PC-3 (cell line): ENCODE data around the gene IGHMBP2. TPM values are rescaled to one million over a fixed set of nuclear protein-coding genes. Genes with fewer than 3 reads are reported as not detected.
A peak's percentile ranks its signal among the peaks of the same experiment; 100 is the strongest.

Source experiments
- ATAC-seq: fragments of 200-7000 bp; cut with Tn5 transposase; 2 replicates; pipeline ENCODE4 v1.9.1; 2020; ENCODE audit warnings: mild to moderate bottlenecking, moderate library complexity
- Bru-seq: library from RNA; stranded (reverse); fragments of 400-500 nt; gene quantifications from one replicate; lab custom pipeline; 2021; lab: Mats Ljungman, UMichigan
- BruChase-seq, 2 experiments: library from RNA; stranded (reverse); fragments of 400-500 nt; gene quantifications; one replicate each; lab custom pipeline; 2021; lab: Mats Ljungman, UMichigan
- BruUV-seq: library from RNA; stranded (reverse); fragments of 400-500 nt; replicated peaks from 2 replicates; lab custom pipeline; 2021; lab: Mats Ljungman, UMichigan
- CTCF ChIA-PET: fragments of 300-600 bp; sonication (Branson Sonifier 250); formaldehyde crosslinking; loops from one replicate; lab custom pipeline; 2022; ENCODE audit warnings: antibody characterized with exemption; lab: Charles Lee
- POLR2A ChIA-PET: fragments of 300-600 bp; sonication (Branson Sonifier 250); formaldehyde crosslinking; loops from one replicate; lab custom pipeline; 2022; ENCODE audit warnings: antibody characterized with exemption; ENCODE audit not compliant: unreplicated experiment; lab: Charles Lee
- DNase-seq: peaks from one replicate; pipeline ENCODE4 v3.0.0-alpha.2; 2015
- H2AFZ ChIP-seq: fragments of 300-600 bp; sonication (generic); 2 replicates; pipeline ENCODE4 v1.6.0; 2016; ENCODE audit warnings: antibody characterized with exemption, low read length
- H3F3A ChIP-seq: fragments of 300-600 bp; sonication (generic); one replicate; pipeline ENCODE4 v1.6.0; 2017; ENCODE audit warnings: antibody characterized with exemption, low read length, control low read depth, mild to moderate bottlenecking; ENCODE audit not compliant: unreplicated experiment
- H3K27ac ChIP-seq: fragments of 300-600 bp; sonication (generic); 2 replicates; pipeline ENCODE4 v1.5.1; 2016; ENCODE audit warnings: mild to moderate bottlenecking, low read length
- H3K27me3 ChIP-seq: fragments of 300-600 bp; sonication (generic); 2 replicates; pipeline ENCODE4 v1.6.1; 2016; ENCODE audit warnings: low read length, mixed read lengths
- H3K36me3 ChIP-seq: fragments of 300-600 bp; sonication (generic); 2 replicates; pipeline ENCODE4 v1.6.1; 2016; ENCODE audit warnings: low read depth, mixed run types, low read length, mixed read lengths
- H3K4me1 ChIP-seq: fragments of 300-600 bp; sonication (generic); 2 replicates; pipeline ENCODE4 v1.5.1; 2016; ENCODE audit warnings: low read length; ENCODE audit not compliant: insufficient read depth
- H3K4me2 ChIP-seq: fragments of 300-600 bp; sonication (generic); 2 replicates; pipeline ENCODE4 v1.6.0; 2016; ENCODE audit warnings: low read length
- H3K4me3 ChIP-seq: fragments of 300-600 bp; sonication (generic); 2 replicates; pipeline ENCODE4 v1.5.1; 2016; ENCODE audit warnings: mild to moderate bottlenecking, low read length, mixed read lengths
- H3K79me2 ChIP-seq: fragments of 300-600 bp; sonication (generic); 2 replicates; pipeline ENCODE4 v1.6.1; 2017; ENCODE audit warnings: low read length, mixed read lengths
- H3K9ac ChIP-seq: fragments of 300-600 bp; sonication (generic); 2 replicates; pipeline ENCODE4 v1.6.0; 2016; ENCODE audit warnings: mild to moderate bottlenecking, low read length
- H3K9me2 ChIP-seq: fragments of 300-600 bp; sonication (generic); replicated peaks from 2 replicates; pipeline ENCODE4 v1.6.1; 2016; ENCODE audit warnings: mixed run types, low read length, mixed read lengths
- H3K9me3 ChIP-seq: fragments of 300-600 bp; sonication (generic); 2 replicates; pipeline ENCODE4 v1.6.1; 2016; ENCODE audit warnings: low read length, mixed read lengths
- H4K20me1 ChIP-seq: fragments of 300-600 bp; sonication (generic); 2 replicates; pipeline ENCODE4 v1.6.1; 2016; ENCODE audit warnings: low read length, mixed read lengths
- EZH2 ChIP-seq: fragments of 300-600 bp; sonication (generic); IDR thresholded peaks from one replicate; pipeline ENCODE4 v1.6.1; 2017; ENCODE audit warnings: antibody characterized with exemption, mild to moderate bottlenecking, low read length; ENCODE audit not compliant: unreplicated experiment
- EZH2phosphoT487 ChIP-seq: fragments of 300-600 bp; sonication (generic); IDR thresholded peaks from 2 replicates; pipeline ENCODE4 v1.6.1; 2018; ENCODE audit warnings: mild to moderate bottlenecking, antibody characterized with exemption, low read length, borderline replicate concordance
- intact Hi-C: fragments of 100-400 bp; cut with micrococcal nuclease; formaldehyde crosslinking; loops from 2 replicates; pipeline ENCODE4 v1.9.0; 2023
- long read RNA-seq: library from polyadenylated mRNA; unstranded; transcript quantifications from one replicate; pipeline ENCODE4 v2.0.0, GENCODE V29; 2021; ENCODE audit not compliant: unreplicated experiment
- total RNA-seq: library from RNA; depleted of rRNA; stranded (reverse); fragments of >200 nt; gene quantifications from 2 replicates; pipeline ENCODE4 v1.2.3, GENCODE V29; 2014; rRNA removed
- TF ChIP-seq, protein P1 (sequence below): fragments of 300-600 bp; sonication (generic); conservative IDR thresholded peaks from 2 replicates; pipeline ENCODE4 v1.5.1; 2017; ENCODE audit warnings: antibody characterized with exemption, low read depth, mild to moderate bottlenecking, low read length

The IGHMBP2 gene
- total RNA-seq, result 20.5 and 22.5 TPM in 2 replicates
- percentile 67 among the genes with signal in this experiment for Bru-seq, nascent RNA
- BruChase-seq, experiment 1, labeled RNA remaining after a 6-hour chase, result percentile 75 among the genes with signal in this experiment
- percentile 76 among the genes with signal in this experiment for BruChase-seq, experiment 2, labeled RNA remaining after a 2-hour chase
- long read RNA-seq, transcript IGHMBP2-201 (15 exons, 3,961 nt), result major isoform, 8 of 98 reads
- long read RNA-seq, partial matches to known transcripts, result 63 of 98 reads
- long read RNA-seq, other reads (novel, unspliced or antisense), result 26 of 98 reads

DNA sequence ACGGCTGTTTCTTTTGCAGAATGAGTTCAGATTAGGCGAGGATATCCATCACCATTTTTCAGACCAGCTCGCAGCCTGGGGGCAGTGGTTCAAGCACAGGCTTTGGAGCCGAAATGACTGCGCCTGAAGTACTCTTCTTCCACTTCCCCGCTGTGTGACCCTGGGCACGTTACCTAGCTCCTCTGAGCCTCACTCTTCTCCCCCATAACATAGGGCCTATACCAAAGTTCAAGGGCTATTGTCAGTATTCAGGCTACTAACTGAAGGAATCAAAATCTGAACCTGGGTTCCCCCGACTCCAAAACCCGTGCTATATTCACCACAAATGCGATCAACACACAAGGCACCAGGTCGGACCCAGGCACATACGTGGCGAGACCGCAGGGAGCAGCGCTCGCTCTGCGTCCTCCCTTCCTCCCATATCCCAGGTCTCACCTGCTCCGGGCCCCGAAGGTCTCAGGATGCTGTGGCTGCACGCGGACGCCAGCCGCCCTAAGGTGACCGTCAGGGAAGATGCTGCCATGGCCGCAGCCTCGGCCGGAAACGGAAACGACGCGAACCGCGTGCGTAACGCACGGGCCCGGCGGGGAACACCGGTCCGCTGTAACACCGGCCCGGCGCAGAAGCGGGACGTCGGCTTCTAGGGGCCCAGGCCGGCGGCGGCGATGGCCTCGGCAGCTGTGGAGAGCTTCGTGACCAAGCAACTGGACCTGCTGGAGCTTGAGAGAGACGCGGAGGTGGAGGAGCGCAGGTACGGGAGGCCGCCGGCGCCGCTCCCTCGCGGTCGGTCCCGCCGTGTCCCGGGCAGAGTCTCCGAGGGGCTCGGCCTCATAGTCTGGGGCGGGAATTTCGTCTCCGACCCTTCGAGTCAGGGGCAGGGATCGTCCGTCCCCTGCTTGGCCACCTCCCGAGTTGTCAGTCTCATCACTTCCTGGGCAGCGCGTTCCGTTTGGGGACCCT lies at the start of gene IGHMBP2, which contains the start of gene MRPL21:
Gene IGHMBP2 (plus strand): TSS at position 604 of the 960 bp plus-strand sequence. CDS start 62 bp downstream, at position 666.
Gene MRPL21 (minus strand): TSS at position 545 of the 960 bp plus-strand sequence. CDS start 22 bp downstream, at position 523.
- peak within 1 kb of the TSS; percentile 79 for H3K4me2 ChIP-seq
- peak within 1 kb of the TSS; percentile 43 for H3K27ac ChIP-seq
- H3K4me3 ChIP-seq, result peak within 1 kb of the TSS; percentile 86
- no peaks in the 10 kb centered on the region for H3K9me3 ChIP-seq
- intact Hi-C loops, result loop anchor here (5.0 kb wide), 1 partner anchor 61 kb away; the partner anchor contains the start of gene CPT1A
- POLR2A ChIA-PET, result no interaction called here
- no peak for TF ChIP-seq EZH2
- no peak for TF ChIP-seq EZH2phosphoT487
- TF ChIP-seq, protein P1, sequence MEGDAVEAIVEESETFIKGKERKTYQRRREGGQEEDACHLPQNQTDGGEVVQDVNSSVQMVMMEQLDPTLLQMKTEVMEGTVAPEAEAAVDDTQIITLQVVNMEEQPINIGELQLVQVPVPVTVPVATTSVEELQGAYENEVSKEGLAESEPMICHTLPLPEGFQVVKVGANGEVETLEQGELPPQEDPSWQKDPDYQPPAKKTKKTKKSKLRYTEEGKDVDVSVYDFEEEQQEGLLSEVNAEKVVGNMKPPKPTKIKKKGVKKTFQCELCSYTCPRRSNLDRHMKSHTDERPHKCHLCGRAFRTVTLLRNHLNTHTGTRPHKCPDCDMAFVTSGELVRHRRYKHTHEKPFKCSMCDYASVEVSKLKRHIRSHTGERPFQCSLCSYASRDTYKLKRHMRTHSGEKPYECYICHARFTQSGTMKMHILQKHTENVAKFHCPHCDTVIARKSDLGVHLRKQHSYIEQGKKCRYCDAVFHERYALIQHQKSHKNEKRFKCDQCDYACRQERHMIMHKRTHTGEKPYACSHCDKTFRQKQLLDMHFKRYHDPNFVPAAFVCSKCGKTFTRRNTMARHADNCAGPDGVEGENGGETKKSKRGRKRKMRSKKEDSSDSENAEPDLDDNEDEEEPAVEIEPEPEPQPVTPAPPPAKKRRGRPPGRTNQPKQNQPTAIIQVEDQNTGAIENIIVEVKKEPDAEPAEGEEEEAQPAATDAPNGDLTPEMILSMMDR, result no peak
- no peaks in the 10 kb centered on the region for H3F3A ChIP-seq
- ATAC-seq (peak; percentile 84), DNase-seq (peak; percentile 94)
- peaks cover 27% of the 10 kb centered on the region for H3K4me1 ChIP-seq
- CTCF ChIA-PET, result interaction anchor here (0.6 to 0.7 kb wide), 2 partner anchors 77 to 184 kb away, joined by 3 to 4 read pairs; no protein-coding TSS in a partner anchor
- peaks cover 82% of the 10 kb centered on the region for H3K79me2 ChIP-seq
- peaks cover 25% of the 10 kb centered on the region for H3K36me3 ChIP-seq
- peak within 1 kb of the TSS; percentile 85 for H3K9ac ChIP-seq
- no peaks in the 10 kb centered on the region for H3K27me3 ChIP-seq
- H4K20me1 ChIP-seq, result peaks cover 18% of the 10 kb centered on the region; the same call in 1 of the 2 replicates
- H2AFZ ChIP-seq, result peak within 1 kb of the TSS; percentile 95
- BruUV-seq, result TSS peak; percentile 75
- no peaks in the 10 kb centered on the region for H3K9me2 ChIP-seq

DNA sequence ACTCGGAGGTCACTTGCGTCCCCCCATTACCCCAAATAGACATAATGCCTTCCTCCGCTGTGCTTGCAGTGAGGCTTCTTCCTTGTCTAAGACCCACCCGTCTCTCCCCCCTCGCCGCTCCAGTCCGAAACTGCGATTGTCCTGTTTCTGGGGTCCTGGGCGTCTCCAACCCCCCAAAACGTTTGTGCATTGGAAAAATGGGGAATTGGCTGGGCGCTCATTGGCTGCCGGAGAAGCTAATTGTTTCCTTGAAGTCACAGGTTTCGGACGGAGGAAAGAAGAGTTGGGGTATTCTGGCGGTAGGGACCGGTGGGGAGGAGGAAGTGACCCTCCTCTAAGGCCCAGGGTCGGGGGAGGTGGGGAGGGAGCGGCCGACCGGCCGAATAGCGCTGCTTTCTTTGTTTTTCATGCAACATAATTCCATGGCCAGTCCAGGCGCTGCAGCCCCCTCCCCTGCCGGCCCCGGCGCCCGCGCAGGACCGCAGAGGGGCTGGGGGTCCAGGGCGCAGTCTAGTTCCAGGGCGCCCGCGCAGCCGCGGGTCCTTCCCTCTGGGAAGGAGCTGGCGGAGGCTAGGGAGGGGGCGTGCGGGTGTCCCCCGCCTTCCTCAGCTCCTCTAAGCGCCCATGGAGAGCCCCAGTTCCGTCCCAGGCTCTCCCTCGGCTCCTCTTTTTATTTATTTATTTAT lies 49.3 kb upstream of the IGHMBP2 start:
- H3K27ac ChIP-seq, result no peak overlapping the region
- no peak overlapping the region for H3K4me2 ChIP-seq
- intact Hi-C loops, result no loop called here
- no peaks in the 10 kb centered on the region for H3K9me2 ChIP-seq
- no peak overlapping the region for H3K4me3 ChIP-seq
- H3K79me2 ChIP-seq, result no peaks in the 10 kb centered on the region
- H2AFZ ChIP-seq, result no peak overlapping the region
- BruUV-seq, result no TSS peak
- H3K27me3 ChIP-seq, result no peaks in the 10 kb centered on the region
- ATAC-seq, result no peak
- no peaks in the 10 kb centered on the region for H3F3A ChIP-seq
- H3K9ac ChIP-seq, result no peak overlapping the region
- TF ChIP-seq, protein P1, result no peak
- TF ChIP-seq EZH2 (no peak), EZH2phosphoT487 (no peak)
- ChIA-PET CTCF (no interaction called here), POLR2A (no interaction called here)
- H3K9me3 ChIP-seq, result no peaks in the 10 kb centered on the region
- DNase-seq, result no peak
- H4K20me1 ChIP-seq, result no peaks in the 10 kb centered on the region
- H3K4me1 ChIP-seq, result peaks cover 18% of the 10 kb centered on the region
- H3K36me3 ChIP-seq, result no peaks in the 10 kb centered on the region
